GM12878 (cell line): Measurements from ENCODE around the gene GINS2. TPM values are rescaled to one million over a fixed set of nuclear protein-coding genes. Genes with fewer than 3 reads are reported as not detected.

ENCODE experiments used
- ATAC-seq: fragments of 200-7000 bp; cut with Tn5 transposase; 3 replicates; pipeline ENCODE4 v1.9.1; 2020; ENCODE audit warnings: mild to moderate bottlenecking, moderate library complexity
- BruUV-seq: library from RNA; stranded (reverse); fragments of 400-500 nt; replicated peaks from 2 replicates; lab custom pipeline; 2021; lab: Mats Ljungman, UMichigan
- CTCF ChIA-PET: fragments of 300-600 bp; sonication (Branson Sonifier 250); formaldehyde crosslinking; extraction: SDS; loops from one replicate; lab custom pipeline; 2021; ENCODE audit warnings: inconsistent platforms; lab: Yijun Ruan, JAX
- POLR2A ChIA-PET: fragments of 350-600 bp; formaldehyde crosslinking; extraction: SDS; loops from one replicate; lab custom pipeline; 2021; ENCODE audit warnings: inconsistent platforms; lab: Charles Lee
- RAD21 ChIA-PET: fragments of 300-600 bp; sonication (Branson Sonifier 250); formaldehyde crosslinking; loops from one replicate; lab custom pipeline; 2023; ENCODE audit warnings: antibody characterized with exemption; ENCODE audit not compliant: unreplicated experiment; lab: Charles Lee
- SMC1A ChIA-PET: fragments of 300-600 bp; sonication (Branson Sonifier 250); formaldehyde crosslinking; loops from one replicate; lab custom pipeline; 2023; ENCODE audit not compliant: unreplicated experiment, uncharacterized antibody; lab: Charles Lee
- DNase-seq: peaks from one replicate; pipeline ENCODE4 v3.0.0-alpha.2; 2011; ENCODE audit warnings: low read depth, low spot score
- FAIRE-seq: peaks from 3 replicates; lab custom pipeline; 2011; peaks lifted over from hg19 to GRCh38; lab: Jason Lieb, UNC
- H2AFZ ChIP-seq: 2 replicates; pipeline ENCODE4 v1.6.0; 2011; ENCODE audit warnings: low read depth, low read length, control low read depth; ENCODE audit not compliant: control insufficient read depth
- H3K27ac ChIP-seq: 2 replicates; pipeline ENCODE4 v1.5.1; 2011; ENCODE audit warnings: control low read depth; ENCODE audit not compliant: control insufficient read depth, insufficient read depth
- H3K27me3 ChIP-seq, 2 experiments: replicated peaks in 1 of 2; 2 replicates each; pipeline versions ENCODE4 v1.6.0 to v1.6.1; 2011; ENCODE audit warnings: low read length in 1 of 2; ENCODE audit not compliant: control insufficient read depth in 2 of 2, insufficient read depth in 2 of 2
- H3K36me3 ChIP-seq, 2 experiments: 2 replicates each; pipeline ENCODE4 v1.5.1; 2011; ENCODE audit warnings: low read length in 1 of 2; ENCODE audit not compliant: control insufficient read depth in 2 of 2, insufficient read depth in 2 of 2
- H3K4me1 ChIP-seq: 2 replicates; pipeline ENCODE4 v1.6.1; 2011; ENCODE audit warnings: mild to moderate bottlenecking, low read length, moderate library complexity, mixed read lengths; ENCODE audit not compliant: control insufficient read depth, insufficient read depth
- H3K4me2 ChIP-seq: 2 replicates; pipeline ENCODE4 v1.6.0; 2011; ENCODE audit warnings: control low read depth; ENCODE audit not compliant: control insufficient read depth, insufficient read depth
- H3K4me3 ChIP-seq: fragments of 200-600 bp; sonication (generic); 2 replicates; pipeline ENCODE4 v1.5.1; 2016
- H3K79me2 ChIP-seq: 2 replicates; pipeline ENCODE4 v1.6.0; 2011; ENCODE audit warnings: low read length; ENCODE audit not compliant: control insufficient read depth, insufficient read depth
- H3K9ac ChIP-seq: 2 replicates; pipeline ENCODE4 v1.8.0; 2011; ENCODE audit warnings: low read length, control low read depth, mixed read lengths; ENCODE audit not compliant: control insufficient read depth, insufficient read depth
- H3K9me3 ChIP-seq: replicated peaks from 3 replicates; pipeline ENCODE4 v1.5.1; 2011; ENCODE audit warnings: mild to moderate bottlenecking, low read length; ENCODE audit not compliant: control insufficient read depth, insufficient read depth
- H4K20me1 ChIP-seq: 2 replicates; pipeline ENCODE4 v1.6.0; 2011; ENCODE audit not compliant: control insufficient read depth, insufficient read depth
- BCL3 ChIP-seq: IDR thresholded peaks from 2 replicates; pipeline ENCODE4 v1.6.1; 2011; ENCODE audit warnings: borderline replicate concordance, low read depth, mild to moderate bottlenecking, moderate library complexity, low read length; ENCODE audit not compliant: insufficient read depth, poor library complexity, severe bottlenecking
- BMI1 ChIP-seq: fragments of 450-650 bp; IDR thresholded peaks from 2 replicates; pipeline ENCODE4 v1.6.1; 2016; ENCODE audit warnings: mild to moderate bottlenecking, moderate library complexity, borderline replicate concordance
- DPF2 ChIP-seq: fragments of 450-650 bp; IDR thresholded peaks from 2 replicates; pipeline ENCODE4 v1.6.1; 2017; ENCODE audit warnings: mild to moderate bottlenecking
- KAT2A ChIP-seq: conservative IDR thresholded peaks from 2 replicates; pipeline ENCODE4 v1.6.1; 2011; ENCODE audit warnings: low read depth, low read length; ENCODE audit not compliant: control insufficient read depth
- KLF5 ChIP-seq: fragments of 450-650 bp; IDR thresholded peaks from 2 replicates; pipeline ENCODE4 v1.6.1; 2014; ENCODE audit warnings: mild to moderate bottlenecking; ENCODE audit not compliant: partially characterized antibody
- LARP7 ChIP-seq: fragments of 450-650 bp; IDR thresholded peaks from 2 replicates; pipeline ENCODE4 v1.6.1; 2017; ENCODE audit warnings: mild to moderate bottlenecking
- MEF2B ChIP-seq: fragments of 450-650 bp; IDR thresholded peaks from 2 replicates; pipeline ENCODE4 v1.6.1; 2018; ENCODE audit warnings: mild to moderate bottlenecking, moderate library complexity; ENCODE audit not compliant: partially characterized antibody, poor library complexity, severe bottlenecking
- MYB ChIP-seq: fragments of 150-350 bp; IDR thresholded peaks from 2 replicates; pipeline ENCODE4 v1.6.1; 2014; ENCODE audit warnings: mild to moderate bottlenecking, low read depth, low read length, borderline replicate concordance
- NBN ChIP-seq: fragments of 450-650 bp; IDR thresholded peaks from 2 replicates; pipeline ENCODE4 v1.6.1; 2016
- NFYA ChIP-seq: IDR thresholded peaks from 2 replicates; pipeline ENCODE4 v1.6.1; 2011; ENCODE audit warnings: low read depth, mild to moderate bottlenecking, low read length, improper control_type of control experiment, borderline replicate concordance
- POU2F2 ChIP-seq: IDR thresholded peaks from 3 replicates; pipeline ENCODE4 v1.6.1; 2011; ENCODE audit warnings: low read depth, mild to moderate bottlenecking, low read length, borderline replicate concordance
- REST ChIP-seq: IDR thresholded peaks from 2 replicates; pipeline ENCODE4 v1.6.1; 2012; ENCODE audit warnings: mild to moderate bottlenecking, low read depth, low read length
- RFX5 ChIP-seq: IDR thresholded peaks from 2 replicates; pipeline ENCODE4 v1.6.1; 2011; ENCODE audit warnings: low read depth, low read length, improper control_type of control experiment
- SIN3A ChIP-seq: IDR thresholded peaks from 2 replicates; pipeline ENCODE4 v1.6.1; 2012; ENCODE audit warnings: low read depth, low read length, improper control_type of control experiment
- TCF7 ChIP-seq: IDR thresholded peaks from 2 replicates; pipeline ENCODE4 v1.6.1; 2014; ENCODE audit warnings: antibody characterized with exemption, borderline replicate concordance
- ZBTB33 ChIP-seq: fragments of 450-650 bp; IDR thresholded peaks from 2 replicates; pipeline ENCODE4 v1.6.1; 2017; ENCODE audit warnings: mild to moderate bottlenecking
- ZNF384 ChIP-seq: IDR thresholded peaks from 2 replicates; pipeline ENCODE4 v1.6.1; 2012; ENCODE audit warnings: low read depth, mild to moderate bottlenecking, low read length, improper control_type of control experiment, borderline replicate concordance
- ZSCAN29 ChIP-seq: fragments of 450-650 bp; IDR thresholded peaks from 2 replicates; pipeline ENCODE4 v1.6.1; 2017; ENCODE audit warnings: mild to moderate bottlenecking, moderate library complexity
- WGBS: methylation state at CpG from one replicate; pipeline ENCODE4 v1.1.6; 2016; ENCODE audit warnings: low lambda C conversion rate; ENCODE audit not compliant: insufficient replicate concordance, insufficient coverage; ENCODE audit errors: missing lambda C conversion rate; 5-methylcytosine and 5-hydroxymethylcytosine counted together
- in situ Hi-C: fragments of 300-500 bp; cut with MboI; formaldehyde crosslinking; loops from 9 replicates; pipeline ENCODE4 v1.14.3; 2018; ENCODE audit warnings: mixed read lengths
- intact Hi-C: fragments of 100-400 bp; cut with micrococcal nuclease; formaldehyde crosslinking; loops from one replicate; pipeline ENCODE4 v1.14.2; 2022; ENCODE audit not compliant: unreplicated experiment
- polyA plus RNA-seq, 11 experiments: library from polyadenylated mRNA; depleted of rRNA in 4 of 11; unstranded in 6 of 11; stranded (reverse) in 5 of 11; fragments of >200 nt; fragmentation: Nextera tagmentation in 4 of 11; fragmentation: Illumina TruSeq in 1 of 11; extraction: Ambion mirVana in 4 of 11; extraction: Trizol in 1 of 11; gene quantifications; 1 replicate in 1 of 11; 2 replicates in 10 of 11; pipeline versions ENCODE4 v1.2.1 to v1.2.3, GENCODE V29; 2011 to 2016; ENCODE audit warnings: inconsistent platforms in 2 of 11, missing spikeins in 2 of 11, low read depth in 1 of 11
- total RNA-seq, 4 experiments: library from RNA; depleted of rRNA in 3 of 4; stranded (reverse); fragments of >200 nt in 3 of 4; fragmentation: Illumina TruSeq in 1 of 4; extraction: Trizol in 1 of 4; gene quantifications; 2 replicates each; pipeline versions ENCODE4 v1.2.1 to v1.2.3, GENCODE V29; 2013 to 2021

GINS2 gene
- total and polyA plus RNA-seq, 10 of the 15 experiments (the other 5 are each of a cell fraction or from before 2014, with no cell fraction given), result 42.7 to 90.8 (median 57.0) TPM

GRCh38 chr16:85682516-85682915 is 6.2 kb downstream of the GINS2 start:
- Histone ChIP-seq H4K20me1 (no peaks in the 10 kb centered on the region), H3K9ac (no peak overlapping the region), H3K27me3 (no peaks in the 10 kb centered on the region), H3K9me3 (no peaks in the 10 kb centered on the region), H3K79me2 (peaks cover 25% of the 10 kb centered on the region), H3K36me3 (peaks cover 18 to 24% of the 10 kb centered on the region in 2 experiments; a peak in 3 of 4 replicates), H3K27ac (no peak overlapping the region), H3K4me2 (no peak overlapping the region), H2AFZ (no peak overlapping the region), H3K4me1 (peaks cover 24% of the 10 kb centered on the region), H3K4me3 (no peak overlapping the region)
- TF ChIP-seq ZNF384 (no peak), SIN3A (no peak), KLF5 (no peak), ZBTB33 (no peak), NBN (no peak), KAT2A (no peak), ZSCAN29 (no peak), DPF2 (no peak), NFYA (no peak), RFX5 (no peak), BCL3 (no peak), LARP7 (no peak), REST (no peak), TCF7 (no peak), MYB (no peak), POU2F2 (no peak), MEF2B (no peak), BMI1 (no peak)
- 89% methylated on average over 9 of the region's 9 CpGs for WGBS
- SMC1A ChIA-PET, result interaction anchor here (1.4 to 1.6 kb wide), 2 partner anchors 9 to 35 kb away, joined by 4 to 5 read pairs; no protein-coding TSS in a partner anchor
- FAIRE-seq (no peak), DNase-seq (no peak), ATAC-seq (no peak)
- RAD21 ChIA-PET, result interaction anchor here (0.8 to 1.3 kb wide), 2 partner anchors 22 to 235 kb away, joined by 3 read pairs; no protein-coding TSS in a partner anchor
- CTCF ChIA-PET, result interaction anchor here (1.3 to 5.6 kb wide), 5 partner anchors 10 to 66 kb away, joined by 3 to 31 read pairs (median 18); no protein-coding TSS in a partner anchor
- intact Hi-C loops (no loop called here), in situ Hi-C loops (no loop called here)
- POLR2A ChIA-PET, result interaction anchor here (1.2 kb wide), 1 partner anchor 63 kb away, joined by 3 read pairs; no protein-coding TSS in a partner anchor
- no TSS peak for BruUV-seq
